Cortex of kidney (tissue), 1 donor: ENCODE measurements around the gene SLC35B4.

ENCODE experiments used
- DNase-seq: peaks from one replicate; lab custom pipeline; 2025; lab: John Stamatoyannopoulos, UW

SLC35B4 gene

DNA sequence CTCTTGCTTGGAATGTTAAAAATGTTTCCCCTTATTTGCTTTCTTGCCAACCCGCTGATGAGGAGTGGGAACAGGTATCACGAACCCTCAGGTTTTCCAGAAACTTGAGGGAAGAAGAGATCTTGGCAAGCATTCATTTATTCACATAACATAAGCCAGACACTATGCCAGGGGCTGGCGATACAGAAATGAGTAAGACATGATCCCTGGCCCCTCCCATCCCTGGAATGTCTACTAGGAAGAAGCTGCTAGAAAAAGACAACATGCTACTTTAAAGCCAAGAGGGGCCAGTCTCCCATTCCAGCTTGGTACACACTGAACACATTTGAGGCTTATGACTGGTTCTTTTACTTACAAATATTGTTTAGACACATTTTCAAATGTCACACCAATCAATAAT is 26.4 kb downstream of the SLC35B4 start:
- no peak for DNase-seq

DNA sequence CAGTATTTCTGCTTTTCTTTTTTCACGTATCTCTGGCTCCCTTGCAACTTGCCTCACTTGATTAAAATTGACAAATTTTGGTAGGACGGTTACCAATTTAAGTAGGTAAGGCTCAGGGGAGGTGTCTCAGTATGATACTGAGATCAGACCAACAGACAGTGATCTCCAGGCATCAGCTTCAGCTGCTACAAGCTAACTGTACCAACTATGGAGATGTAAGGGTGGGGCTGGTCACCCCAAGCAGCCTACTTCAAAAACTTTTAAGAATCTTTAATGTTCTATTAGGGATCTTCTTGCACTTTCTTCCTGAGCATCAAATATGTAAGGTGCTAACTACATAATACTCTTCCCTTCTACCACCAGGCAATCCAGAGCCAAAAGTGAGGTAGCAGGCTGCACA is 26.9 kb downstream of the SLC35B4 start:
- no peak for DNase-seq

DNA sequence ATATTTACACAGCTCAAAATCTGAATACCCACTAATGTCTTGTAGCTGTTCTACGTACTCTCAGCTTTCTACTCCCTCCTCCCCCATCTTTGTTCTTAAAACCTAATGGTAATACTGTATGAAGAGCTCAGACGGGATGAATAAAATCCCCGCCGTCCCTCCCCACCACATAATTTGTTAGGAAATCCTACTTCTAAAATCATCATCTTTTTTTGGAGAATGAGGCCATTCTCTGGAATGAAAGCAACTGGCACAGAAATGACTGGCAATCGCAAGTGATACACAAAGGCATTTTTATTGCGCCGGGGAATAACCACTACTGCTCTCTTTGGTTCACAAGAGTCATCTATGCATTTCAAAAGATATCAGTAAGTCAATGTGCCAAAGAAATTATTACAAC is 27.3 kb downstream of the SLC35B4 start:
- DNase-seq: no peak

DNA sequence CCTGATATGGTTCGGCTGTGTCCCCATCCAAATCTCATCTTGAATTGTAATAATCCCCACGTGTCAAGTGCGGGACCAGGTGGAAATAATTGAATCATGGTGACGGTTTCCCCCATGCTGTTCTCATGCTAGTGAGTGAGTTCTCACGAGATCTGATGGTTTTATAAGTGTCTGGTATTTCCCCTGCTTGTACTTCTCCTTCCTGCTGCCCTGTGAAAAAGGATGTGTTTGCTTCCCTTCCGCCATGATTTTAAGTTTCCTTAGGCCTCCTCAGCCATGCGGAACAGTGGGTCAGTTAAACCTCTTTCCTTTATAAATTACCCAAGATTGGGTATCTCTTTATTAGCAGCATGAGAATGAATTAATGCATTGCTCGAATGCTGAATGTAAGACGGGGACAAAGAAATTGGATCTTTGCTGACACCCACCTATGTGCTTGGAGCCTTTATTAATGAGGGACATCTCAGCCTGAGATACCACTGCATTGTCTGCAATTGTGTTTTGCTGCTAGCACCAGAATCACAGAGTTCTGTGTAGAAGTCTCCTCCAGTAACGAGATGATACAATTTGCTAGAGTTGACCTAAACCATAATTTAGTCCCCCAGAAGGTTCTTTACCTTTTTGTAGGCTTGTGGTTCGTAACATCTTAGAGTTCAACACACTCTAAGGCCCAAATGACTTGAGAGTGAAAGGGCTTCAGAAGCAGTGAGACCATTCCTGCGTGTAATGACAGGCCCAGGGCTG is 28.6 kb downstream of the SLC35B4 start:
- DNase-seq: no peak

DNA sequence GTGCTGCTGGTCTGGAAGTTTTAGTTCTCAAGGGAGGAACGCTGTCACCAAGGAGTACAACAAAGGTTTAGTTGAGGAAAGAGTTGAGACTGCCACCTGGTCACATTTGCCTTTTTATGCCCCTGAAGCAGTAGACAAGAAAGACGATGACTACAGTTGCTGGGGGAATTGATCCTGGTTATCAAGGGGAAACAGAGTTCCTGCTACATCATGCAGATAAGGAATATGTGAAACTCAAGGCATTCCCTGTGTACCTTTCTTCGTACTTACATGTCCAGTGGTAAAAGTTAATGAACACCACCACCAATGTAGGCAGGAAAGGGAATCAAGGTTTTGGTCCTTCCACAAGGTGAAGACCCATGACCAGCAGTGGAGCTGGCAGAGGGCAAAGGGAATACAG is 31.8 kb downstream of the SLC35B4 start:
- no peak for DNase-seq

DNA sequence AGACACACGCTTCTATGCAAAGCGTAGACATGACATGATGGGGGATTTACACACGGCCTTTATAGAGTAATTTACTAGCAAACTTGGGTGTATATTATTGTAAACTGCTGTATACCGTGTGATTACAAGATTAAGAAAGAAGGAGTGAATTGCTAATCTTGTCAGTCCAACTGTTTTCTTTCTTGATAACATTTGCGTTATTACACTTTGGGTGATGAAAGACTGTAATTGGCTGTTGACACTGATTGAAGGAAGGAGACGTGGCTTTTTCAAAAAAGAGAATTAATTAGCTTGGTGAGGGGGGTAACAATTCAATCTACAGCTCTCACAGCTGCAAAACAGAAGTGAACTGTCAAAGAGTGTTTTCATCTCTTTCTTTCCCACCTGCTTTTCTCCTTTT is 32.7 kb downstream of the SLC35B4 start:
- DNase-seq: no peak

DNA sequence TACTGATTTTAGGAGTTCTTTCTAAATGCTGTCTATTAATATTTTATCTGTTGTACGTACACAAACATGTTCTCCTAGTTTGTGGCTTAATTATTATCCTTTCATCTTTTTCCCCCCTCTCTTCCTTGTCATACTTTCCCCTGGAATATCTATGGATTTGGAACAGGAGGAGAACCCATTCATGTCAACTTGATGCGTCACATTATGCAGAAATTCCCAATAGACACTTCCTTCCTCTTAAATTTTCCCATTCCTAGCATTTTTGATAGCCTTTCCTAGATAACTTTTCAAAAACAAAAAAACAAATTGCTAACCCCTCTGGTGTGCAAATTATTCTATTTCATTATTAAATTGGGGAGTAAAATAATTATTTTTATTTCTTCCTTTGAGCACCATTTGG is 36.2 kb downstream of the SLC35B4 start:
- DNase-seq: no peak

DNA sequence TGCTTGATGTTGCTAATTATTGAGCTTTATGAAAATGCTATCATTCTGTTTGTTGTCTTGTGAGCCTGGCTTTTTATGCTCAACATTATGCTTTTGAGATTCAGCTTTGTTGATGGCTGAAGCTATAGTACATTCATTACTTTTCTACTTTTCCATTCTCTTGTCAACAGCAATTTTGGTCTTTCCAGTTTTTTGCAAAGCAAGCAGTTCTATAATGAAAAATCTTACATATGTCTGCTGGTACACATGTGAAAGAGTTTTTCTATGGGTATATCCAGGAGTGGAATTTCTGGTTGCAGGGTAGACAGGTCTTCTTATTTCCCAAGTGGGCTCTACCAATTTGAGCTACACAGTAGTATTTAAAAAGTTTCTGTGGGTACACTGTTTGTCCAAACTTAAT is 36.8 kb downstream of the SLC35B4 start:
- DNase-seq: no peak

DNA sequence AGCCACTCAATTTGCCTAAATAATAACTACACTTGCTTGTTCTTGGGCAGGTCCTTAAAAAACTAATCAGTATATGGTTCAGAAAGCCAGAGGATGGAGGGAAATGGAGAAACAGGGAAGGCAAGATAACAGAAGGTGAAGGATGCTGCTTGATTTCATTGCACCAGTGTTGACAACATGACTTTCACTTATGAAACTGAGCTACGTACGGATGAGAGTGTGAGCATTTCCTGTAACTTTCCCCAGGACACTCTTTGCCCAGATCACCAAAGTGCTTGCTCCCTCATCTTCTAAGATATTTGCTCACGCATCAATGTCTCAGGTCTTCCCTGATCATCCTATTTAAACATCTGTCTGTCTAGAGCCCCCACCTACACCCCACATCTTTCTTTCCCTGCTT is 37.4 kb downstream of the SLC35B4 start:
- DNase-seq: no peak

DNA sequence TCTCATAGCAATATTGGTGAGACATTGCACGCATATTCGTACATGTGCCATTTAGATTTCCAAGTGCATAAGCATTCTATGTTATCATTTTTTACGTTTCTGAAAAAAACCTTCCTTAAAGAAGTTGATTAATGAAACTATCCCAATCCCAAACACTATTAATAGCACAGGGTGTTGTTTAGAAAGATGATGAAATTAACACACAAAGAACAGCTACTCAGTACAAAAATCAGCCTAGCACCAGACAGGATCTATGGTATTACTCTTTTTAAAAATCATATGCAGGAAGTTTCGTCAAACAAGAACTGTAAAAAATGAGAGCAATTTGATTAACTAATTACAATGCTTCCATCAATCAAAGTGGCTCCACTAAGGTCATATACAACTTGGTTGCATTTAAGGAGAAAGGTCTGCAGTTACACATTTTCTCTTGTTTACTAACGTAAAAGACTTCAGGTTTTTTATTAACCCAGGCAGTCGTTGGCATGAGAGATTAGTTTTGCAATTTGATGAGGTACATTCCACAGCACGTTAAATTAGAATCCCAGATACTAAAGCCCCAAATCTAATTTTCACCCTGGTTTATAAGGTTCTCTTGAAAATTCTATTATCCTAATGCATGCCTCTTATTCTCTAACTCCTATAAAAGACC is 38.1 kb downstream of the SLC35B4 start:
- DNase-seq: no peak

DNA sequence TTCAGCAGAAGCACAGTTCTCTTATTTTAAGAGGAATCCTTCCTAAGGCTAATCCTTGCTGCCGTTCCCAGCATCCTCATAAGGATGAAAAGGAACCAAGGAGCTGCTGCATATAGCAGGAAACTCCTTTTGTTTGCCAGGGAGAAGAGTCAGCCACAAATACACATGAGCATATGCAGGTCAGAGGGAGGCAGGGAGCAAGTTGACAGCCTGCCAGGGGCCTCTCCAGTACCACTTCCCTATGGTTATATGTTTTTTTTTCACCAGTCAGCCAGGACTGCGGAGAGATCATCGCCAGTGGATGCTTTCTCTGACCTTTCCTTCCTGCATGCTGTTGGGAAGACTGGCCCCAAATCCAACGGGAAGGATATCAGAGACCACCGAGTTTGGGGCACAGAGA is 39.8 kb downstream of the SLC35B4 start:
- no peak for DNase-seq

DNA sequence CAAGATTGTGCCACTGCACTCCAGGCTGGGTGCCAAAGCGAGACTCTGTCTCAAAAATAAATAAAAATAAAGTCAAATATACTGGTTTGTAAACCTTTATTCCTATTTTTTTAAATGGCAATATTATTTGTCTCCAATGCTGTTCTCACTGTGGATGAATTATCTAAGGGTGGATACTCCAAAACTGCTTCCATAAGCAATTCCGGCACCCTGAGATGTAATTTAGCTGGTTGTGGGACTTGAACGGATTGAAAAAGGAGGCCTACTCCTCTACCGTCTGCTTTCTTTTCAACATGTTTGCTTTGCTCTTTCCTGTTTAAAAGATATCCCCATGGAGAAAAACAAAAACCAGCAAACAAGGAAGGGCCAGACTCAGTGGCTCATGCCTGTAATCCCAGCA is 54.4 kb downstream of the SLC35B4 start:
- DNase-seq: no peak

DNA sequence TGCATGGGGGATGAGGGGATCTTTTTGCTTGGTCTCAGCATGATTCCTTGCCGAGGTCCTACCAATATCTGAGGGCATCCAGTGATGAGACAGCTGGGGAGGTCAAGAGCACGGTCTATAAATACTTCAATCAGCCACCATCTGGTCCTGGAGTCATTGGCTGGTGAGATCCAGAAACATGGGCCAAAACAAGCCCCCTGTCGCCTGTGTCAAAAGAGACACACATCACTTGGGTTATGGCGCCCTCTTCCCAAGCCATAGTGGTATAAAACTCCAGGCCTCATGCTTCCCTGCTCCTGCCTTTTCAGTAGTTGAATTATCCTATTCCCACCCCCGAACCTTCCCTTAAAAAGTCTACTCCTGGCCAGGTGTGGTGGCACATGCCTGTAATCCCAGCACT is 60.9 kb downstream of the SLC35B4 start:
- no peak for DNase-seq

DNA sequence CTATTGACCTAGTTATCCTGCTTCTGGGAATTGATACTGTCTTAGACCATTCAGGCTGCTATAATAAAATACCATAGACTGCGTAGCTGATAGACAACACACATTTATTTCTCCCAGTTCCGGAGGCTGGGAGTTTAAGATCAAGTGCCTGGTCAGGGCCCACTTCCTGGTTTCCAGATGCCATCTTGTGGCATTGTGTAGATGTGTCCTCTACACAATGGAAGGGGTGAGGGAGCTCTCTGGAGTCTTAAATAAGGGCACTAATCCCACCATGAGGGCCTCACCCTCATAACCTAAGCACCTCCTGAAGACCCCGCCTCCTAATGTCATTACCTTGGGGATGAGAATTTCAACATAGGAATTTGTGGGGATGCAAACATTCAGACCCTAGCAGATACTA is 62.4 kb downstream of the SLC35B4 start:
- DNase-seq: no peak

DNA sequence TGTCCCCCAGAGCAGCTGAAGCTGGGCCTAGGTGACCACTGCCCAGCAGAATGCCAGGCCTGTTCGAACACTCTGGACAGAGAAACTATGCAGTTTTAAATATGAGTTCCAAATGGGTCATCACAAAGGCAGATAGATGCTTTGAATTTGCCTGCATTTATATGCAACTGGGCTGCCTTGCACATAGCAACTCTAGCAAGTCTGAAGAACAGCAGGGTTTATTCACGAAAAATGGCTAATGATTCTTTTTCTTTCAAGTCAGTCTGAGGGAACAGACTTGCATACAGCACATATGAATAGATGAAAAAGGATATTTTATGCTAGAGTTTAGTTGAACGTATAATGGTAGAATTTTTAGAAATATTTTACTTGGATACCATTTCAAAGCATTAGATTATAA is 68.5 kb downstream of the SLC35B4 start:
- no peak for DNase-seq

DNA sequence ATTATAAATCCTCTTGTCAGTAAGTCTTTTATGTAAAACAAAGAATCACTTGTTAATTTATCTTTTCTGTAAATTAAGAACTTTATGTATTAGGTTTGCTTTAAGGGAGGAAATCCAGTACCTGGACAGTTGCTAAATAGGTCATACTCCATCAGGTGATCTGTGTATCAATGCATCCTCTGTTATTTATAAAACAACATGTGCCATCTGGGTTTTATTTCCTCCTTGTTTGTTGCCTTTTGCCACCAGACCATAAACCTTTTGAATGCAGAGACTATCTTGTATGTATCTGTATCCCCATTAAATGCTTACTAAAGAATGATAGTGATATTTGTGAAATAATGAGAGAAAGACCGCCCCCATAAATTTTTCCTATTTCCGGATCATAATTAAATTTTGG is 70.0 kb downstream of the SLC35B4 start:
- DNase-seq: no peak

DNA sequence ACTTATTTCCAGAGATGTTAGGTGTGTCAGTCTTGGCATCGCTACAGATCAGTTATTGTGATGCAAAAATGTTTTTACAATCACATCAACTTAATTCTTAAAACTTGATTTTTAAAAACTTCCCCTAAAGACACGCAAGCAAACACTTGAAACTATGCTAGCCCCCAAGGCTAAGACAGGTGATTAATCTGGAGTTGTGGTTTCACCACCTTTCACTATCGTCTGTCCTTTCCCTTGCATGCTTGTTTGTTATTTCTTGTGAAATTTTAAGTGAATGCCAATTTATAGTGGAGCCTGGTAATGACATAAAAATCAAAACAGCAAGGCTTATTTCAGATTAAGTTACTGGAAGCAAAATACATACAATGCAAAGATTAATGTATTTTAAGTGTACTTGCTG is 70.4 kb downstream of the SLC35B4 start:
- no peak for DNase-seq

DNA sequence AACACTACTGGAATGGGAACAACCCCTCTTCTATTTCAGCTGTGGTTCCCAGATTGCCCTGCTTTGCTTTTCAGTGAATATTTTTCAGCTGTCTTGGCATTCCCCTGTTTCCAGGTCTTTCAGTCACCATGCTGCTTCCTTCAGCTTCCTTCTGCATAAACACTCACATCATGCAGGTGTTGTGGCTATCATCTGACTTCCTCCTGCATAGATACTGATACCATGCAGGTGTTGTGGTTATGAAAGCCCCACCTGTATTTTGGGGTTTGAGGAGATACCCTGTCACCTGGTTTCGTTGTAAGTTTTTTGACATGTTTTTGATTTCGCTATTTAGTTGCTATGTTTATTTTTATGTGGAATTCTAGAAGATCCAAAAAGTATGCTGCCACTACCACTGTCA is 71.5 kb downstream of the SLC35B4 start:
- no peak for DNase-seq
